HG03175 (cell line): ENCODE data around the gene SVBP.

ENCODE experiments used
- ATAC-seq: cut with Tn5 transposase; IDR thresholded peaks from one replicate; pipeline ENCODE4 v1.9.1; 2021; ENCODE audit warnings: mild to moderate bottlenecking, moderate library complexity; ENCODE audit not compliant: unreplicated experiment

SVBP gene

DNA sequence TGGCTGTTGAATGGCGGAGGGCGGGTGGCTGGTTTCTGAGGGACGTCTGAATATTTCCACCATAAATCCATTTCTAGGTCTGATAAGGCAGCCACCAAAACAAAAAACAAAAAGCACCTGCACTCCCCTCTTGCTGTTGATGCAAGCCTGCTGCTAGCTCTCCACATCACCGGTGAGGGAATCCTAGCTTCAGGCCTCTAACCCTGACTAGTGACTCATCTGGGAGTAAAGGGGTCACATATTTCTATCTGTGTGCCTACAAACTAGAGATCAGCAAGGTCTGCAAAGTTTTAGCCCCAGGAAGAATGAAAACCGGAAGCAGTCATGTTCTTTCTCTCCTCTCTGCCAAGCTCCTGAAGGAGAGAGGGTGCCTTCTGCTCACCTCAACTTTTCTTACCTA lies 10.6 kb downstream of the SVBP start:
- no peak for ATAC-seq

DNA sequence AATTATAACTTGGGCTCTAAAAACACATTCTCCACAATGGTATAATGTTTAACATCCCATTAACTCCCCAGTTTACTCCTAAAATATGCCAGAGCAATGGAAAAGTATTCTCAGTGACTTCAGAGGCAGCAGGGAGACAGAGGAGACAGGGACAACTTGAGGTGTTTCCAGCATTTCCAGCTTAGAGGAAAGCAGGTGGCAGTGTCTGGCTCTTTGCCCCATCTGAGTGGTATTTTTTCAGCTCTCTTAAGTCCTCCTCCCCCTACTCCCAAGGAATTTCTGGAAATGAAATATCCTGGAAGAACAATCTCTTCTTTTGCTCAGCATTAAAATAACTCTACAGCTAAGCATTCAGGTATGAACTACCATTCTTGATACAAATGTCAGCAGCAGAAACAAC lies 11.0 kb downstream of the SVBP start:
- no peak for ATAC-seq

DNA sequence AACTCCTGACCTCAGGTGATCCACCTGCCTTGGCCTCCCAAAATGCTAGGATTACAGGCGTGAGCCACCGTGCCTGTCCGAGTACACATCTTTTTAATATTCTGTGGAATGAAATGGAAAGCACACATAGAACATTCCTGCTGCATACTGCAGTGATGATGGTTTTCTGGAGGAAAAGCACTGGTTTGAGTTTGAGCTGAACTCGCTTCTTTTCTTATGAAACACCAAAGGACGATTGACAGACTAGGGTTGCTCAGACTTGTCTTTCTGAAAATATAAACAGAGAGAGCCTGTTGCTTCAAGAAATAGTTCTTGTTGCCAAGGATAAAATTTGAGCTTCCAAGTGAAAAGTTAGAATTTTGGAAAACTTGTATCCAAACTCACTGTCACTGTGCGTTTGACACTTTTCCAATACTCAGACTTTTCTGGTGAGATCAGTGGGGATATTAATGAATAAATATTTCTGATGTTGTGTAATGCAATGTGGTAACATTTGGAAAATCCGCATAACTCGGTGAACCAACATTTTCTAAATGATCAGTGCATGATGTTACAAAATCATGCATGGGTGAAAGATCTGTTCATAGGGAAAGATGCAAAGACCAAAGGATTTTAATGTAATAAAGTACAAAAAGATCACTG lies 15.2 kb downstream of the SVBP start:
- ATAC-seq = no peak

DNA sequence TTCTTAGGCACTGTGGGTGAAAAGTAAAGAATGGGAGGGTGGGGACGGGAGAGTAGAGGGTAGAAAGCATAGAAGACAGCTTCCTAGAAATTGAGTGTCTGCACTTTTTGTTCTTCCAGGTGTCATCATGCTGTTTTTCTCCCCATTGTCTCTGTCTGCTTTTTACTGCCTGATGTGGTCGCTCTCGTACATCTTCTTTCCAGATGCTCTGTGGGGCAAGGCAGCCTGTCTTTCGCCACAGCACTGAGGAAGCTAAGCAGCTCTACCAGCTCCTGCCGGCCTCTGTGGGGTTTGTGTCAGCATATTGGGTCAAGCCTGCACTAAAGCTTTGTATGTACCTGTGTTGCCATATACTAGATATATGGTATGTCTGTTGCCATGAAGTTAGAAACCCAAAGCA lies 19.2 kb downstream of the SVBP start:
- ATAC-seq = no peak

DNA sequence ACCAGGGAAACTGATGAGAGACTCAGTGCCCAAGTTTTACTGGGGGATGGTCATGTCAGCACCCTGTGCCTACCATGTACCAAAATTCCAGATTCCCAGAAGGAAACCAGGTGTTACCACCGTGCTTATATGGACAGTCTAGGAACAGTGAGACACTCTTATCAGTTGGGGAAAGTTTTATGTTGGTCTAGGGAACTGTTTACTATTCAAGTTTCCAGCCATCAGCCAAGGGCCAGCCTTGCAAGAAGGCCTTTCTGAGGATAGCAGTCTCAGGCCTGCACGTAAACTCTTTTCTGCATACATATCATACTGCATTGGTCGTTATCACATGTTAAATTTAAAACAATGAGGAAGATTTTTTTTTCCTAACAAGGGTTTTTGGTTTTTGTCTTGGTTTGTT lies 19.8 kb downstream of the SVBP start:
- no peak for ATAC-seq

DNA sequence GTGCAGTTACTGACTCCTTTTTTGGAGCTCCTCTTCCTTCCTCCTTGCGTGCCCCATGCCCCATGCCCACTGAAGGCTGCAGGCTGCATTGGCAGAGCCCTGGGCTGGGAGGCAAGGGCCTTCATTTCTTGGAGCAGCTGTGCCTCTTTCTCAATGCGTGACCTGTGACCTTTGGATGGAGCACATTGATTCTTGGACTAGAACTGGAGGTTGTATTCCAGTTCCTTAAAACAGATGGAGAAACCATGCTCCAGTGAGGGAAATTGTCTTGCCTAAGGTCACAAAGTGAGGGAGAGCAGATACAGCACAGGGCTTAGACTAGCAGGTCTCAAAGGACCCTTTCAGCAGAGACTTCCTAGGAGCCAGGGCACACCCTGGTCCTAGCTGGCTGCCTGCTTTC lies 23.4 kb downstream of the SVBP start:
- ATAC-seq = no peak

DNA sequence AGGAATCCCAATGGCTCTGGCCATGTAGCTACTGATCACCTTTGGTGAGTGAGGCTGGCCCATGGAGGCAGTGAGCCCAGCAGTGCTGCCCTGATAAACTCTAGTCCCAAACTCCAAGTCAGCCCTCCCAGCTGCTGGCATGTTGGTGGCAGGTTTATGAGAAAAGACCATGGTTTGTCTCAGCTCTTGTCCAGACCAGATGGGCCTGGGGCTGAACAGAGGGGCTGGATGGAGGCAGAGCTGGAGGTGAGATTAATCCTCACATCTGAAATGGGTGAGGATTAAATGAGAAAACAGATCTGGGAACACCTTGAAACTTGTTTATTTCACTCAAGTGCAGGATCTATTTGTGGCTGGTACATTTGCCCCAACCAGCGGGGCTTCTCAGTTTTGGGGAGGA lies 29.2 kb downstream of the SVBP start:
- ATAC-seq = no peak

DNA sequence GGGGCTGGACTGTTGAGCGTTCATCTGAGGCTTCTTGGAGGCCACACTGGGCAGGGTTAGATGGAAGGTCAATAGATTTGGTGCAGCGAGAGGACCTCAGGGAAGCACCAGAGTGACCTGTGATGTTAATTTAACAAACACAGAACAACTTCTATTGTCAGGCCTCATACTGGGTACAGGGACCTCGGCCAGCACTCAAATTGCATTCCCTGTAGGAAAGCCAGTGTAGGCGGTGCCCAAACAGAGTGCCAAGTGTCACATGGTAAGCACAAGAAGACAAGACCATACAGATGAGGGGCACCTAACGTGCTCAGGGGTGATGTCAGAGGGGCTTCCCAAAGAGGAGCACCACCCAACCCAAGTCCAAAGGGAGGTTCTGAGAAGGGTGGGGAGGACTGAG lies 31.1 kb downstream of the SVBP start:
- ATAC-seq = no peak

DNA sequence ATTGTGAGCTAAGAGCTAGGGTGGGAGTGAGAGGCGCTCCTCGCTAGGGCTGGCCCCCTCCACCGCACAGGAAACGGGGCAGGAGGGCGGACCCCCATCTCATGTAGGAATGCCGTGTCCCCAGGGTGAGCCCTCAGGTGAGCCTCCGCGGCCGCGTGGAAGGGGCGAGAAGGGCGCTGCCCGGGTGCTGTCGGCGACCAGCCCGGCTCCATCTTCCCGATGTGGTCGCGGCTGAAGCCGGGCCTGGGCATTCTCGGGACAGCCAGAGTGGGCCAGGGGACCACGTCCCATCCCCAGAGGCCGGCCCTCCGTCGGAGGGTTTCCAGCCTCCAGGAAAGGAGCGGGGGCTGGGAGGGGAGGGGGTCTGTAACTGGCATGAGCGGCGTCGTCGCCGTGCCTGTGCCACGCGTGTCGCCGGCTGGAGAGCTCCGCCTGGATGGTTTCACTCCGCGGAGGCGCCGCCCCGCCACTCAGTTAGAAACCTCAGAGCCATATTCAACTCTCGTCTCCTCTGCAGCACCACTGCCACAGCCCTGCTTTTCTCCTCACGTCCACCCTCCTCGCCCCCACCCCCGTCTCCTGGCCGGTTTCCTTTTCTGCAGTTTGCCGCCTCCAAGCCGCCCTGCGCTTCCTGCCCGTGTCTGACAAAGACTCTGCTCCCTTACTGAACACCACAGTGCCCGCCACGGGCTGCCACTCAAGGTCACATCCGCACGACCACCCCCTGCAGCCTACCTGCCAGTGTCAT lies 32.1 kb downstream of the SVBP start, which contains the start of gene TMEM269:
Gene TMEM269, plus strand, starts transcription at position 46 of the 748 bp plus-strand sequence. CDS start 4,903 bp downstream, outside the sequence.
- ATAC-seq = no peak

DNA sequence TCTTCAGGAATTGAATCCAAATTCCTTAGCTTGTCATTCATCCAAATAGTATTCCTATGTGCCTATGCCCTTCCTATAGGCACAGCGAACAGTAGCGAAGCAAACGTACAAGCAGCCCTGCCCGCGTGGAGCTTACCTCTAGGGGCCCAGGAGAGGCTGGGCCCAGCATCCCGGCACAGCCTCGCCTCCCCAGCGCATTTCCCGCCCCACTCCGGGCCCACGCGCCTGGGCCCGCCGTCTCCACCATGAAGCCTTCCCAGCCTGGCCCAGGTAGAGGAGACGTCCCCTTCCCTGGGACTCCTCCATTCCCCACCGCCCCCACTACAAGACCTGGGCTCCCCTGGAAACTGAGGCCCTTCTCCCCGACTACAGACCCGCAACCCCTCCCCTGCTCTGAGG lies 32.7 kb downstream of the SVBP start:
- no peak for ATAC-seq

DNA sequence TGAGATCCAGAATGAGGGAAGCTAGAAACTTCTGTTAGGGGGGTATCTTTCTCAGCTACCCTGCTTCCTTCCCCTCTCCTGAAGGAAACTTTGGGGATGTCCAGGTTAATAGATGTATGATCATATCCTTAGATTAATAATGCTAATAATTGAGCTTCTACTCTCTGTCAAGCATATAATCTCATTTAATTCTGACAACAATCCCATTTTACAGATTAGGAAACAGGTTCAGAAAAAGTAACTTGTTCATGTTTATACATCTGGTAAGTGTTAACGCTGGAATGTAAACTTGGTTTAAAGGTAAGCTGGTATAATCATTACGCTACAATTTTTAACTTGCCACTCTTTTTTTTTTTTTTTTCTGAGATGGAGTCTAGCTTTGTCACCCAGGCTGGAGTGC lies 34.1 kb downstream of the SVBP start:
- no peak for ATAC-seq

DNA sequence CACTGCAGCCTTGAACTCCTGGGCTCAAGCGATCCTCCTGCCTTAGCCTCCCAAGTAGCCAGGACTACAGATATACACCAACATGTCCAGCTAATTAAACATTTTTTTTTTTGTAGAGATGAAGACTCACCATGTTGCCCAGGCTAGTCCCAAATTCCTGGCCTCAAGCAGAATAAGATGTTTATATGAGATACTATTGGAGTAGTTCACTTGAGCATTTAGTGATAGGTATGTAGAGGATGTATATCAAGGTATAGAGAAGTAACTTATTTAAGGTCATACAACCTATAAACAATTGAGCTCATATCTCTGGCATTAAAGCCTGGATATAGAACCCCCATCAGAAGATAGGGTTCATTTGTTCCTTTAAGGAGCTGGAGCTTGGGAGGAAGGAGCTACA lies 37.0 kb downstream of the SVBP start:
- ATAC-seq = no peak

DNA sequence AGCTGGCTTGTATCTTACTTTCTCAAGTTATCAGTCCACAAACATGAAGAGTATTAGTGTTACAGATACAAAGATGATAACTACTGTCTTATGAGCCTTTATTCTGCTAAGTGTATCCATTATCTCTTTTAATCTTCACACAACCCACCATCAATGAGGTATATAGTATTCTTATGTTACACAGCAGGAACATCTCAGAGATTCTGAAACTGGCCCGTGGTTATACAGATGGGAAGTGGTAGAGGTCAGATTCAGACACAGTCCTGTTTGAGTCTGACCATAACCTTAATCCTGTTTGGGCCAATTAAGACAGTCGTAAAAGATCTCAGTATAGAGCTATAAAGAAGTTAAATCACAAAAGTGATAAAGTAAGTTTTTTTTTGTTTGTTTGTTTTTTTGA lies 37.5 kb downstream of the SVBP start:
- ATAC-seq = no peak

DNA sequence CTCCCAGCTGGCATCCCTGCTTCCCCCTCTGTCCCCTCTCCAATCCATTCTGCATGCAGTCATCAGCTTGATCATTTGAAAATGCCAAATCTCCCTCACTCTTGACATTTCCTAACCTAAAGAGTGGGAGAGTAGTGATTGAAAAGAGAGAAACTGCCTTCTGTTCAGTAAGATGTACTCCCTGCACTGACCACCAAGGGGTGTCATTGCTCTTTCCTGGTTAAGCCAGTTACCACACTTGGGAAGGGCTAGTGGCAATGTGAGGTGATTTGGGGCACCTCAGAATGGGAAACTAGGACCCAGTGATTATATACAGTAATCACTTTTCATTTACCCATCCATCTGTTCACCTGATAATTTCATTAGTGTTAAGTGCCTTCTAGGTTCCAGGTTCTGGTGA lies 39.3 kb downstream of the SVBP start:
- no peak for ATAC-seq

DNA sequence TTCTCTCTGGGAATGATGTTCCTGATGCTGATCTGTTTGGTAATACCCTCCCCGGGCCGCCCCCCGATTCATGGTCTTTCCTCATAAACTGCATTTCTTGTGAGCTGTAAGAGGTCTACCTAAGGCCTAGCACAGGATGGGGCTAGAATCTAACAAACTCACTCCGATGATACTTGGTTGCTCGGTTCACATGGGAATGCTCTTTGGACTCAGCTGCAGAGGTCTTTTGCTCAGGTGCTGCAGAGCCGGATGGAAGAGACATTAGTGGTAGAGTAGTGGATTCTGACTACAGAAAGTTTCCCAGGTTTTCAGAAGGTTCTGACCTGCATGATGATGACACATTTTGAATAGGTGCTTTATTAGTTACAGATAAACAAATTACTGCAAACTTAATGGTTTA lies 40.7 kb downstream of the SVBP start:
- ATAC-seq = no peak

DNA sequence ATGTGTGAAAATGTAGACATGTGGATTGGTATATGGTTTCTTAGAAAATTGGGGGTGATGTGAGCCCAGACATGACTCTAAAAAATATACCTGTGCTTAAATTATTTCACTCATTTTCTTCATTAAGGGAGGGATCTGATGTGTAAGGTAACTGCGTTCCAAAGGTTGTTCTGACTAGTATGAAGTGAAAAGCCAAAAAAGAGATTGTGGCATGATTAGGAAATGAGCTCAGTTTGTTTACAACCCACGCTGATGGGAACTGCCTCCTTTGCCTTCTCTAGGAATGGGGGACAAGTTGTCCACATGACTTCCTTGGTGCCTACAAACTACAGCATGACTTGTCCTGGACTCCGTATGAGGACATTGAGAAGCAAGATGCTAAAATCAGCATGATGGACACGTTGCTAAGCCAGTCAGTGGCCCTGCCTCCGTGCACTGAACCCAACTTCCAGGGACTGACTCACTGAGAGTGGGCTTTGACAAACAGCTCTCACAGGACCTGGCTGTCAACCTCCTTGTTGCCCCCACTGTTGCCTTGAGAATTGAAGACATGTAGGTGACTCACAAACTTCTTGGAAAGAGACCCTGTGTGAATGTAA lies 42.2 kb downstream of the SVBP start:
- ATAC-seq = no peak

DNA sequence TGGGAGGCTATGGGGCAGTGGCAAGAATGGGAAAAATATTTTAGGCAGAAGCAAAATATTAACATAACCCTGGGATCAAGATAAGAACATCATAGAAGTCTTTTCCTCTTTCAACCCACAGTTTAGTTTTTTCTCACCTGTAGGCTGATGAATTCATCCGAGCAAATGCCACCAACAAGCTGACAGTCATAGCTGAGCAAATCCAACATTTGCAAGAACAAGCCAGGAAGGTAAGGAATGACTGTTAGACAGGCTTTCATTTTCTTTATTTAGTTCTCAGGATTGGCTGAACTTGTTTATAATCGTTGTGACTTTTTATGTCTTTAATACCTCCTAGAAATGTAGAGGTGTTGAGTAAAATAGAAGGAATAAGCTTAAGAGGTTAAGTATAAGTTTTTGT lies 43.8 kb downstream of the SVBP start:
- no peak for ATAC-seq

DNA sequence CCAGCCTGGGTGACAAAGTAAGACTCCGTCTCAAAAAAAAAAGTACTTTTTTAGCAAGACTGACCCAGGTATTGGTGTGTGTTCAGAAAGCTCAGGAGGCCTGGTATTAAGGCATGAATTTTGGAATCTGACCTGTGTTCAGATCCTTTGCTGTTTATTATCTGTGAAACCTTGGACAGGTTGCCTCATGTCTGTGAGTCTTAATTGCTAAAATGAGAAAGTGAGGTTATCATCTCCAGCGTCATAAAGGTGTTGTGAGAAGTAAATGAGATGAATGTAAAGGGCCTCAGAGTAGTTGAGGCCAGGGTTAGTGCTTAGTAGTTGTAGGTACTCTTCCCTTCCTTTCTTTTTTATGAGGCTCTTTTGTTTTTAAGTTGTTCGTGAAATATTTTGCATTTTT lies 47.4 kb downstream of the SVBP start:
- ATAC-seq = no peak

DNA sequence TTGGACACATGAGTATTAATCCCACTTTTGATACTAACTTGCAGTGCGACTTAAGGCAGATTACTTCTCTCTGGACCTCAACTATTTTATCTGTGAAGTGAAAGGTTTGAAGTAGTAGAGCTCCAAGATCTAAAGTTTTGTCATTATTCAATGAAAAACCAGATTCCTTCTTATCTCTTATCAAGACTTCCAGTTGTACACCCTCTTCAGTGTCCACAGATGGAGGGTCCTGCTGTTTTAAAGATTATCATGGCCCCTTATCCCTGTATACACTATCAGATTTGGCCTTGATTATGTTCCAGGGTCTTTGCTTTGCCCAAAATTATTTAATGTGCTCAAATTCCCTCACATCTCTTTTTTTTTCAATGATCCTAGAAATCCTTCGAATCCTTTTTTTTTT lies 49.0 kb downstream of the SVBP start:
- ATAC-seq = no peak

DNA sequence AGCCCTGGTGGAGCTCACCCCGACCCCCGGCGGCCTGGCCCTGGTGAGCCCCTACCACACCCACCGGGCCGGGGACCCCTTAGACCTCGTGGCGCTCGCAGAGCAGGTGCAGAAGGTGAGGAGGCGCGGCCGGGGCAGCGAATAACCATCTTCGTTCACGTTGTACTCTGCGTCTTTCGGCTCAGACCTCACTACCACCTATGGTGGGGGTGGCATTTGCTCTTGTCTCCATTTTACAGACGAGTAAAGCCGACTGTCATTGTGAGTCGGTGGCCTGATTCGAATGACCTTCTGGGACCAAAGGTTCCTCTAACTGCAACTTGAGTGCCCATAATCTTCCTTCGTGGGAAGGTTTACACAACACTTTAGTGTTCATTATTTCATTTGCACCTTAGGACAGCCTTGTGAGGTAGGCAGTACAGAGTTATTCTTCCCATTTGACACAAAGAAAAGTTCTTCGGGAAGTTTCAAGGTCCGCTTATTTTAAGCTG lies 49.6 kb downstream of the SVBP start:
- ATAC-seq = peak; percentile 13

DNA sequence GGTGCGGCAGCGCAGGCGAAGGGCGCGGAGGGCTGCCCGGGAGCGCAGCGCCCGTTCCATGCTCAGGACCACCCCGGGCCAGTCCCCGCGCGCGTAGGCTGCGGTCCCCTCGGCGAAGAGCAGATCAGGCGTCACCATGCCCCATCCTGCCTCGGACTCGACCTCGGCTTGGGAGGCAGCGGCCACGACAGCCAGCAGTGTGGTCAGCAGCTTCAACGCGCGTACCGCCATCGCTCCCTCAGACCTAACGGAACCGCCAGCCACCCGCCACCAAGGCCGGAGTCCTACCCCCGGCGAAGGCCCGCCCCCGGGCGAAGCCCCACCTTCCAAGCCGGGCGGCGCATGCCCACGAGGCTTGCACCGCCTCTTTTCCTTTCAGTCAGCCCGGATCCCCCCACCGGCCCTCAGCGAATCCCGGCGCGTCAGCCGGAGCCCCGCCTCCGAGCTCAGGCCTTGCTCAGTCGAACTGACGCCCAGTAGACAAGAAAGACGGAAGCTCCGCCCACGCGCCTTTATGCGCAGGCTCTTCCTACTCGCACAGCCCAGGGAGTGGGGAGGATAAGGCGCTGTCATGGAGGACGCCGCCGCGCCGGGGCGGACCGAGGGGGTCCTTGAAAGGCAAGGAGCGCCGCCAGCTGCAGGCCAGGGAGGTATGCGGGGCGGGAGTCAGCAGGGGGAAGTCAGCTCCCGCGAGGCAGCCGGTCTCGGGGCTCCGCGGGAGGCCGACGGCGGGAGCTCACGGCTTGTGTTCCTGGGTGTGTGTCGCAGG lies 50.3 kb downstream of the SVBP start, which contains the start of the genes C1orf50 and P3H1:
Gene C1orf50, plus strand, starts transcription at position 509 of the 769 bp plus-strand sequence. Its CDS starts 63 bp downstream, at position 572.
Gene P3H1, minus strand, starts transcription at position 288 of the 769 bp plus-strand sequence. Its CDS starts 57 bp downstream, at position 231.
- ATAC-seq = peak; percentile 86
